ENCODE results near the gene MAP2K3.

The MAP2K3 gene

GRCh38 chr17:21252796-21253645, 31.5 kb upstream of the MAP2K3 start, which contains the start of gene NATD1:
TSS of gene NATD1 (minus strand) at chr17:21253410. CDS start at chr17:21253264, 146 bp downstream.
- DNase-seq (ENCODE audit: low read depth, low spot score) = no peak

DNA sequence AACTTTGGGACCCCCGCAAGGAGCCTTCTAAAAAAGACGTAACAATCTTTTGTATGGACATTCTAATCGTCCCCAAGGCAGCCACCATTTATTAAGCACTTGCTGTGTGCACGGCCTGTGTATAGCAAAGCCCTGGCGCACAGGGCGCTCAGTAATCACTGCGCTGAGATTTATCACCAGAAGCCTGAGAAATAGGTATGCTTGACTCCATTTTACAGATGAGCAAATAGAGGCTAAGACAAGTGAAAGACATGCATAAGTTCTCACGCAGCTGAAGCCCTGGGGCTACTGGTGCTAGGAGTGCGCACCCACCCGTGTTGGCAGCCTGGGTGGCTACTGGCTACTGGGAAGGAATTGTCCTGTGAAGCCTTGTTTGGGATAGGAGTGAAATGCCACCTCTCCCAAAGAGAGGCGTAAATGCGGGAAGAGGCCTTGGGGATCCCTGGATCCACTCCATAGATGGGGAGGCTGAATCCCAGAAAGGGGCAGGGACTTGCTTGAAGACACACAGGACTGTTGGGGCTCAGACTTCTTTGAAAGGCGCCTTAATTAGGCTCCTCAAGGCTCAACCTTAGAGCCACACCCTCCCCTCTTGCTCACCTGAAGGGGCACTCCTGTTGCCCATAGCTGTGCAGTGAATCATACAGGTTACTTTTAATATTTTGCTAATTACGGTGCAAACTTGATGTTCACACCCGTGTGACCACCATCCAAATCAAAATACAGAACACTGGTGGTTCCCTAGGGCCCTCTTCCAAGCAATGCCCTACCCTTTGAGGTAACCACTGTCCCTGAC, 30.7 kb upstream of the MAP2K3 start:
- no peak for DNase-seq (ENCODE audit: low read depth, low spot score)

DNA sequence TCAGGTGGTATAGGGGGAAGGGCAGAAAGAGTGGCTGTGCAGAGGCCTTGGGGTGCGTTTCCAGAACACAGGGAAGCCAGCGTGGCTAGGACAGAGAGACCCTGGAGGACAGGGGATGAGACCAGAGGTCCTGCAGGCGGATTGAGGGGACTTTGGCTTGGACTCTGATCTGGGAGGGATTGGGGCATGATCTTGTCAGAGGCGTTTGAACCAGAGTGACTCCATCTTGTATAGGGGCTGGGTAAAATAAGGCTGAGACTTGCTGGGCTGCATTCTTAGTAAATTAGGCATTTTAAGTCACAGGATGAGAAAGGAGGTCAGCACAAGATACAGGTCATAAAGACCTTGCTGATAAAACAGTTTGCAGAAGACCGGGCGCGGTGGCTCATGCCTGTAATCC, 25.9 kb upstream of the MAP2K3 start:
- no peak for DNase-seq (ENCODE audit: low read depth, low spot score)

- no peak for DNase-seq (ENCODE audit: low read depth, low spot score)
Observed at GRCh38 chr17:21262259-21262993, 22.1 kb upstream of the MAP2K3 start.

- DNase-seq (ENCODE audit: low read depth, low spot score) = no peak
Observed at GRCh38 chr17:21263376-21263775, 21.1 kb upstream of the MAP2K3 start.

DNA sequence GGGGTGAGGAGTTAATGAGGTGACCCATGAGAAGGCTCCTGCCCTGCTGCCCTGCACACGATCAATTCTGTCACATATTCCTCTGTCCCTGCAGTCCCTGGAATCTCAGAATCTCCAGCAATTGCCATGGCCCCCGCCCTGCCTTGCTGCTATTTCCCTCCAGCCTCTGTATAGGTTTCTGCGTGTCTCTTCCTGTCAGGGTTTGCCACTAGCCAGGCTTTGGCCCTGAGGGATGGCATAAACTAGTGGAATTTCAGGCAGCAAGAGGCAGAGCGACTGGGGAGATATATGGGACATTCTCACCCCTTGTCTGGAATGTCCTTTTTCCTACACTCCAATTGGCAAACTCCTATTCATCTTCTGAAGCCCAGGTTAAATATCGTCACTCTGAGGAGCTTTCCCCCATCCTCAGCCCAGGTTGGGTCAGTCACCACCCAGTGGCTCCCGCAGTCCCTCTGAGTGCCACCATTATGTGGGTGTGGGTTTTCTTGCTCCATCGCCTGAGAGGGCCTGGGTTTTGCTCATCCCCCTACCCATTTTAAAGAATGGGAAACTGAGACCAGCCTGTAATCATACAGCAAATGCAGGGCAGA, 15.8 kb upstream of the MAP2K3 start:
- DNase-seq (ENCODE audit: low read depth, low spot score) = no peak

DNA sequence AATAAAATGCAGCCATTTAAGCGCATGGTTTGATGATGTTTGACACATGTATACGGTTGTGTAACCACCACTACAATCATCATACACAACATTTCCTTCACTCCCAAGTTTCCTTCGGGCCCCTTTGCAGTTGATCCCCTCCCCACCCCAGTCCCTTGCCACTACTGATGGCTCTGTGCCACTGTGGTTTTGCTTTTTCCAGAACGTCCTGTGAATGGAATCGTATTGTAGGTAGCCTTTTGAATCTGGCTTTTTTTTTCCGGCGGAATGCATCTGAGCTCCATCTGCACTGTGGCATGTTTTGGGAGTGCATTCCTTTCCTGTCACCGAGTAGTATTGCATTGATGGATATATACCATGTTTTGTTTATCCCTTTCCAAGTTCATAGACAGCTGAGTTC, 15.1 kb upstream of the MAP2K3 start:
- no peak for DNase-seq (ENCODE audit: low read depth, low spot score)

- no peak for DNase-seq (ENCODE audit: low read depth, low spot score)
Observed at GRCh38 chr17:21271454-21272183, 12.9 kb upstream of the MAP2K3 start.

DNA sequence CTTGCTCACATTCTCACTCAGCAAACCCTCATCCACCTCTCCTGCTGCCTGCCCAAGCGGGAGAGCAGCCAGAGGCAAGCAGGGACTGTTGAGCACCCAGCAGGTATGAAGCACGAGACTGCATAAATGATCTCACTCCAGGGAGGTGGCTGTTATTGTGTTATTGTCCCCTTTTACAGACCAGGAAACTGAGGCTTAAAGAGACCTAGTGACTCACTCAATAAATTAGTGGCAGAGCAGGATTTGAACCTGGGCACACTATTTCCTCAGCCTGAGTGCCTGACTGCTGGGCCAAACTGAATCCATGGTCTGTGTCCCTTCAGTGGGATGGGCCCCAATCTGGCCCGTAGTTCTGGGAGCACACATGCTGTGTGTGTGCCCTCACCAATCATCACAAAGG, 12.3 kb upstream of the MAP2K3 start:
- DNase-seq (ENCODE audit: low read depth, low spot score) = no peak

- no peak for DNase-seq (ENCODE audit: low read depth, low spot score)
Observed at GRCh38 chr17:21272881-21273792, 11.4 kb upstream of the MAP2K3 start.

- no peak for DNase-seq (ENCODE audit: low read depth, low spot score)
Observed at GRCh38 chr17:21275047-21275578, 9.4 kb upstream of the MAP2K3 start.

DNA sequence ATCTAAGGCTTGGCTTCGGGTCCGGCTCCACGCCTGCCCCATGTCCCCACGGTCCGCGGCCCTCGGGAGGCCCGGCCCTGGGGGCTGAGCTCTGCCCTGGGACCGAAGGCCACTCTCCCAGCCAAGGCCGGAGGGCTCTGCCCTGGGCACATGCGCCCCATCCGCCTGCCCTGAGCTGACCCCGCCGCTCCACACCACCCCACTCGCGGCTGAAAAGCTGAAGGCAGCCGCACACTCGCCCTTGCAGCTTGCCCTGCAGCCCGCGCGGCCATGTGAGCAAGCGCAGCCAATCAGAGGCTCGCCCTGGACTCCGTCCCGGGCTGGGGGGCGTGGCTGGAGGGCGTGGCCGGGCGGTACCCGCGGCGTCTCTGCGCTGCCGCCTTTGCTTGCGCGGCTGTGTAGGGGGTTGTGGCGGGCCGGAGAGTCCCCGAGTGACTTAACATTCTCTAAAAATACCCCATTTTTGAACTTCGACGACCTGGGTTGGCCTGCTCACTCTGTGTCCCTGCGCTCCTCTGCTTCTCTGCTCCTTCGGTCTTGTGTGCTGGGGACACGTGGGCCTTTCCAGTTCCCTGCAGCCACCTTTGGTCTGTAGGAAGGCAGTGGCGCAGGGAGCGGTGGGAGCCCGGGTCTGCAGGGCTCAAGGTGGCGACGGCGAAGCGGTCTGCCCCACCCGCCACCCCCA, 8.8 kb upstream of the MAP2K3 start:
- DNase-seq (ENCODE audit: low read depth, low spot score) = no peak

GRCh38 chr17:21276264-21276588, 8.3 kb upstream of the MAP2K3 start:
- DNase-seq (ENCODE audit: low read depth, low spot score) = no peak

DNA sequence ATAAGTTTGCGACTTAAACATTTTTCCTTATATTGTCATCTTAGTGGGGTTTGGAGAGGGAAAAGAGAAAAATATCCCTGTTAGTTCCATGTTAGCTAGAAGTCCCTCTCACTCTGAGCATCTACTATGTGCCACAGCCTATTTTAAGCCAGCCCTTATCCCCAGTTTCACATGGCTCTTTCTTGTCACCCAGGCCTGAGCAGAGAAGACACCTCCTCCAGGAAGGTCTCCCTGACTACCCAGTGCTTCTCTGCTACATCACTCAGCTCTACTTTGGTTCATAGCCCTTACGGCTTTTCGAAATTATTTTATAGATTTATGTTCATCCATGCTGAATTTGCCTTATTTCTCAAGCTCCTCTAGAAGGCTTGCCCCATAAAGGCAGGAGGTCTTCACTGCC, 7.2 kb upstream of the MAP2K3 start:
- no peak for DNase-seq (ENCODE audit: low read depth, low spot score)

- DNase-seq (ENCODE audit: low read depth, low spot score) = no peak
Observed at GRCh38 chr17:21278450-21279197, 5.9 kb upstream of the MAP2K3 start.

DNA sequence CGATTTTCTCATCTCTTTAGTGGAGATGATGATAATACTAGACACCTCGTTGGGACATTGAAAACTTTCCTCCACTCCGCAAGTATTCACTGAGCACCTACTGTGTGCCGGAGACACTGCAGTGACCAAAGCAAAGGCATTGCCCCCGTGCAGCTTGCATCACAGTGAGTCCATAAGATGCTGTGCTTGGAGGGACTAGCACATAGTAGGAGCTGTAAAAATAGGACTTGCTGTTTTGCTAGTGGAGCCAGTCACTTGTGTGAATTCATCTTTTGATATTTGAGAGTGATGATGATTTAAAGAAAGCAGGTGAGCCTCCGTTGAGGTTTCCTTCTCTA, 5.3 kb upstream of the MAP2K3 start:
- DNase-seq (ENCODE audit: low read depth, low spot score) = no peak

- DNase-seq (ENCODE audit: low read depth, low spot score) = no peak
Observed at GRCh38 chr17:21279582-21279981, 4.9 kb upstream of the MAP2K3 start.

DNA sequence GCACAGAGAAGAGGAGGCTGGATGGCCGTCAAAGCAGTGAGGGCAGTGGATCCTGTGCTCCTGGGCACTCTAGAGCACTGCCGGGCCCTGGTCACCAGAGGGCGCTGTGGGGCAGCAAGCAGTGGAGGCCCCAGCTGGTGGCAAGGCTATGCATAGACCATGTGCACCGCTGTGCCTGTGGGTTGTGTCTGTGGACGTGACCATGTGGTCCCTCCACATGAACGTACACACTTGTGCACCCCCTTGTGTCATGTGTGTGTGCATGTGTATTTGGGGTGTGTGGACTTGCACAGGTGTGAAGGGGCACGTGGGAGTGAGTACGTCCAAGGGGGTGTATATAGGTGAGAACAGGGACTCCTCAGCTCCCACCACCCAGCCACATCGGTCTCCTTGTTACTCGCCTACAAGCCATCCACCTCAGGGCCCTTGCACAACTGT, 4.4 kb upstream of the MAP2K3 start:
- DNase-seq (ENCODE audit: low read depth, low spot score) = no peak

GRCh38 chr17:21282231-21282630, 2.3 kb upstream of the MAP2K3 start:
- DNase-seq (ENCODE audit: low read depth, low spot score) = no peak

All from brain pericyte (primary cell).